Measurements from ENCODE around the gene LMO1.

The LMO1 gene

GRCh38 chr11:8217136-8217535, 46.5 kb downstream of the LMO1 start:
- in situ Hi-C loops (cut with HindIII; ENCODE audit: low sequenced_read_pairs), result no loop called here
- no peak for DNase-seq (ENCODE audit: low read depth)
- TF ChIP-seq CTCF (IDR thresholded peaks at IDR 0.05; ENCODE audit: low read depth, low read length, missing control alignments), result no peak
- H3K4me3 ChIP-seq (ENCODE audit: low read depth, low read length), result no peak overlapping the region

GRCh38 chr11:8213376-8213775, 50.3 kb downstream of the LMO1 start:
- no peak overlapping the region for H3K4me3 ChIP-seq (ENCODE audit: low read depth, low read length)
- DNase-seq (ENCODE audit: low read depth), result no peak
- in situ Hi-C loops (cut with HindIII; ENCODE audit: low sequenced_read_pairs), result no loop called here
- TF ChIP-seq CTCF (IDR thresholded peaks at IDR 0.05; ENCODE audit: low read depth, low read length, missing control alignments), result no peak

GRCh38 chr11:8209208-8209807, 54.4 kb downstream of the LMO1 start:
- no peak for DNase-seq (ENCODE audit: low read depth)
- in situ Hi-C loops (cut with HindIII; ENCODE audit: low sequenced_read_pairs), result no loop called here
- peak; percentile 31 for TF ChIP-seq CTCF (IDR thresholded peaks at IDR 0.05; ENCODE audit: low read depth, low read length, missing control alignments)
- no peak overlapping the region for H3K4me3 ChIP-seq (ENCODE audit: low read depth, low read length)

GRCh38 chr11:8207080-8208000, 56.3 kb downstream of the LMO1 start:
- H3K4me3 ChIP-seq (ENCODE audit: low read depth, low read length), result no peak overlapping the region
- in situ Hi-C loops (cut with HindIII; ENCODE audit: low sequenced_read_pairs), result no loop called here
- TF ChIP-seq CTCF (IDR thresholded peaks at IDR 0.05; ENCODE audit: low read depth, low read length, missing control alignments), result no peak
- no peak for DNase-seq (ENCODE audit: low read depth)

GRCh38 chr11:8206251-8207079, 57.2 kb downstream of the LMO1 start:
- DNase-seq (ENCODE audit: low read depth), result no peak
- no peak for TF ChIP-seq CTCF (IDR thresholded peaks at IDR 0.05; ENCODE audit: low read depth, low read length, missing control alignments)
- in situ Hi-C loops (cut with HindIII; ENCODE audit: low sequenced_read_pairs), result no loop called here
- H3K4me3 ChIP-seq (ENCODE audit: low read depth, low read length), result peak overlapping the region; percentile 5

GRCh38 chr11:8205566-8205965, 58.1 kb downstream of the LMO1 start:
- no peak for DNase-seq (ENCODE audit: low read depth)
- TF ChIP-seq CTCF (IDR thresholded peaks at IDR 0.05; ENCODE audit: low read depth, low read length, missing control alignments), result no peak
- in situ Hi-C loops (cut with HindIII; ENCODE audit: low sequenced_read_pairs), result no loop called here
- no peak overlapping the region for H3K4me3 ChIP-seq (ENCODE audit: low read depth, low read length)
